Endothelial cell of umbilical vein (primary cell): ENCODE measurements around the gene ADAMTSL3. TPM values are rescaled to one million over a fixed set of nuclear protein-coding genes. Genes with fewer than 3 reads are reported as not detected.

Experiments
- BruUV-seq: library from RNA; stranded (reverse); fragments of 400-500 nt; replicated peaks from 2 replicates; lab custom pipeline; 2021; lab: Mats Ljungman, UMichigan
- CTCF ChIA-PET: fragments of 300-600, 350-600 bp; sonication (Branson Sonifier 250); formaldehyde crosslinking; loops from one replicate; lab custom pipeline; 2021; ENCODE audit warnings: antibody characterized with exemption, inconsistent platforms; lab: Charles Lee
- POLR2A ChIA-PET: fragments of 300-600, 350-600 bp; sonication (Branson Sonifier 250); formaldehyde crosslinking; loops from one replicate; lab custom pipeline; 2021; ENCODE audit warnings: antibody characterized with exemption, inconsistent platforms; lab: Charles Lee
- DNase-seq: peaks from one replicate; pipeline ENCODE4 v3.0.0-alpha.2; 2011; ENCODE audit warnings: low read depth, low spot score
- FAIRE-seq: peaks from 2 replicates; lab custom pipeline; 2011; peaks lifted over from hg19 to GRCh38; lab: Jason Lieb, UNC
- H2AFZ ChIP-seq: 2 replicates; pipeline ENCODE4 v1.6.0; 2012; ENCODE audit warnings: low read depth, low read length, control low read depth, inconsistent platforms
- H3K27ac ChIP-seq: 2 replicates; pipeline ENCODE4 v1.5.1; 2011; ENCODE audit warnings: low read depth, mild to moderate bottlenecking, control low read depth, low read length, moderate library complexity; ENCODE audit not compliant: insufficient read depth
- H3K27me3 ChIP-seq, 2 experiments: 2 replicates each; pipeline versions ENCODE4 v1.6.0 to v1.6.1; 2011; ENCODE audit warnings: low read length in 2 of 2, mixed read lengths in 1 of 2; ENCODE audit not compliant: control insufficient read depth in 2 of 2, insufficient read depth in 2 of 2
- H3K36me3 ChIP-seq, 2 experiments: 2 replicates in 1 of 2; 3 replicates in 1 of 2; pipeline ENCODE4 v1.5.1; 2011; ENCODE audit warnings: low read length in 2 of 2, mild to moderate bottlenecking in 1 of 2, moderate library complexity in 1 of 2; ENCODE audit not compliant: control insufficient read depth in 2 of 2, insufficient read depth in 2 of 2; ENCODE audit errors: extremely low read depth in 1 of 2
- H3K4me1 ChIP-seq: 3 replicates; pipeline ENCODE4 v1.5.1; 2011; ENCODE audit warnings: mild to moderate bottlenecking, low read length; ENCODE audit not compliant: control insufficient read depth, insufficient read depth; ENCODE audit errors: extremely low read depth
- H3K4me2 ChIP-seq: 2 replicates; pipeline ENCODE4 v1.6.1; 2011; ENCODE audit warnings: low read length, control low read depth, mixed read lengths; ENCODE audit not compliant: insufficient read depth
- H3K4me3 ChIP-seq, 3 experiments: fragments of 200-600 bp in 1 of 3; sonication (generic), shearing (Covaris generic) in 1 of 3; replicated peaks in 1 of 3; 2 replicates each; pipeline ENCODE4 v1.5.1; 2011 to 2016; ENCODE audit warnings: control low read depth in 3 of 3, low read length in 3 of 3, mild to moderate bottlenecking in 2 of 3, inconsistent platforms in 1 of 3, low read depth in 1 of 3, moderate library complexity in 1 of 3; ENCODE audit not compliant: insufficient read depth in 1 of 3
- H3K79me2 ChIP-seq: 2 replicates; pipeline ENCODE4 v1.6.0; 2012; ENCODE audit warnings: low read length, inconsistent platforms; ENCODE audit not compliant: control insufficient read depth, insufficient read depth
- H3K9ac ChIP-seq: replicated peaks from 2 replicates; pipeline ENCODE3; 2011; ENCODE audit warnings: low read length, control low read depth; ENCODE audit not compliant: insufficient read depth; ENCODE audit errors: extremely low read depth
- H3K9me1 ChIP-seq: replicated peaks from 3 replicates; pipeline ENCODE4 v1.6.0; 2011; ENCODE audit warnings: mild to moderate bottlenecking, low read length; ENCODE audit not compliant: control insufficient read depth, insufficient read depth; ENCODE audit errors: extremely low read depth
- H3K9me3 ChIP-seq: replicated peaks from 2 replicates; pipeline ENCODE4 v1.5.1; 2012; ENCODE audit warnings: low read length, inconsistent platforms; ENCODE audit not compliant: control insufficient read depth, insufficient read depth
- H4K20me1 ChIP-seq: replicated peaks from 2 replicates; pipeline ENCODE3; 2011; ENCODE audit warnings: mild to moderate bottlenecking, low read length; ENCODE audit not compliant: control insufficient read depth, insufficient read depth; ENCODE audit errors: extremely low read depth
- EZH2 ChIP-seq: IDR thresholded peaks from 2 replicates; pipeline ENCODE4 v1.6.1; 2012; ENCODE audit warnings: borderline replicate concordance, low read depth, mild to moderate bottlenecking, moderate library complexity, low read length, inconsistent platforms; ENCODE audit not compliant: severe bottlenecking
- FOS ChIP-seq: IDR thresholded peaks from 2 replicates; pipeline ENCODE4 v1.6.1; 2011; ENCODE audit warnings: mild to moderate bottlenecking, low read length, moderate library complexity, borderline replicate concordance; ENCODE audit not compliant: insufficient read depth
- GATA2 ChIP-seq: IDR thresholded peaks from 2 replicates; pipeline ENCODE4 v1.7.0; 2011; ENCODE audit warnings: low read depth, mild to moderate bottlenecking, moderate library complexity, mixed read lengths, low read length; ENCODE audit not compliant: insufficient read length, insufficient read depth
- JUN ChIP-seq: IDR thresholded peaks from 2 replicates; pipeline ENCODE4 v1.6.1; 2011; ENCODE audit warnings: borderline replicate concordance, low read depth; ENCODE audit not compliant: insufficient read length, insufficient read depth
- MYC ChIP-seq: IDR thresholded peaks from one replicate; pipeline ENCODE4 v1.6.1; 2011; ENCODE audit warnings: mild to moderate bottlenecking, low read depth, low read length
- POLR2A ChIP-seq: IDR thresholded peaks from 2 replicates; pipeline ENCODE4 v1.6.1; 2012; ENCODE audit warnings: low read depth, mild to moderate bottlenecking, control low read depth, low read length
- POLR2AphosphoS5 ChIP-seq: IDR thresholded peaks from 2 replicates; pipeline ENCODE4 v1.6.1; 2012; ENCODE audit warnings: low read depth, mild to moderate bottlenecking, control low read depth, low read length, moderate library complexity; ENCODE audit not compliant: insufficient read depth
- dilution Hi-C: fragments of 300-500 bp; cut with MboI; formaldehyde crosslinking; loops from one replicate; pipeline ENCODE4 v1.15.0; 2019; ENCODE audit warnings: low sequenced_read_pairs; ENCODE audit not compliant: extremely low pct_ligation_motif_present
- intact Hi-C: fragments of 100-400 bp; cut with micrococcal nuclease; formaldehyde crosslinking; loops from one replicate; pipeline ENCODE4 v1.10.0; 2022
- polyA plus RNA-seq, 4 experiments: library from polyadenylated mRNA; depleted of rRNA in 3 of 4; stranded (reverse) in 3 of 4; unstranded in 1 of 4; fragments of >200 nt; gene quantifications; 2 replicates each; pipeline versions ENCODE4 v1.2.1 to v1.2.3, GENCODE V29; 2011 to 2012; ENCODE audit warnings: missing spikeins in 1 of 4
- total RNA-seq: library from RNA; stranded (reverse); gene quantifications from 2 replicates; pipeline ENCODE4 v1.2.3, GENCODE V29; 2021
- TF ChIP-seq, protein P1 (sequence below), 2 donors: IDR thresholded peaks; 1 replicate in 1 of 2; 2 replicates in 1 of 2; pipeline ENCODE4 v1.5.1; 2011; ENCODE audit warnings: low read length in 2 of 2, mild to moderate bottlenecking in 2 of 2, moderate library complexity in 2 of 2, control low read depth in 1 of 2, inconsistent platforms in 1 of 2, low read depth in 1 of 2; ENCODE audit not compliant: insufficient read depth in 1 of 2; ENCODE audit errors: extremely low read depth in 1 of 2
- TF ChIP-seq, protein P2 (sequence below): IDR thresholded peaks from 2 replicates; pipeline ENCODE4 v1.6.1; 2011; ENCODE audit not compliant: insufficient read depth, insufficient read length

The ADAMTSL3 gene
- total and polyA plus RNA-seq, 2 donors (not counting 3 experiments of a cell fraction or from before 2014, with no cell fraction given), result not detected

DNA sequence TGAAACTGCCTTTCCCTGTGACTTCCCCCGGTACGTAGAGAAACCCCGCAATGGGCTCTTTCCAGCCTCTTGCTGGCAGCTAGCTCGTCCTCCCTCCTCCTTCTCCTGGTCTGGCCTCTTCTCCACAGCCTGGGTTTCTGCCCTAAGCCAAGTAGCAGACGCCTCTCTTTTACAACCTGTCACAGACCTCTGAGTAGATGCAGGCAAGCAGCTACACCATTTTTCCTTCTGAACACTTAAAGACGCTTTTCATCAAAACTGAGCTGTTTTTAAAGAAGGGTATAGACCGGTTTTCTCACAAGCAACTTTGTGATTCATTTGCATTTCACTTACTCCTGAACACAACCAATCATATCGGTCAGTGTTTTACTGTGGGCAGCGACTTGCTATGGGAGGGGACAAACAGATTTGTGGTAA lies 32.0 kb downstream of the ADAMTSL3 start:
- Histone ChIP-seq H4K20me1 (no peaks in the 10 kb centered on the region), H3K9ac (no peak overlapping the region), H3K4me2 (no peak overlapping the region), H3K4me1 (no peaks in the 10 kb centered on the region), H2AFZ (no peak overlapping the region), H3K79me2 (no peaks in the 10 kb centered on the region), H3K27me3 (no peaks in the 10 kb centered on the region), H3K27ac (no peak overlapping the region), H3K36me3 (no peaks in the 10 kb centered on the region), H3K9me3 (no peaks in the 10 kb centered on the region), H3K4me3 (no peak overlapping the region), H3K9me1 (no peaks in the 10 kb centered on the region)
- FAIRE-seq, result no peak
- BruUV-seq, result no TSS peak
- DNase-seq, result no peak
- dilution Hi-C loops, result no loop called here
- TF ChIP-seq JUN (no peak), POLR2AphosphoS5 (no peak), POLR2A (no peak), EZH2 (no peak)
- POLR2A ChIA-PET, result no interaction called here
- CTCF ChIA-PET, result no interaction called here
- intact Hi-C loops, result no loop called here

GRCh38 chr15:83688201-83688600 lies 34.3 kb downstream of the ADAMTSL3 start:
- Histone ChIP-seq H4K20me1 (no peaks in the 10 kb centered on the region), H3K27me3 (no peaks in the 10 kb centered on the region), H3K9me1 (no peaks in the 10 kb centered on the region), H3K4me3 (no peak overlapping the region), H3K4me2 (no peak overlapping the region), H3K36me3 (no peaks in the 10 kb centered on the region), H3K4me1 (no peaks in the 10 kb centered on the region), H3K9me3 (no peaks in the 10 kb centered on the region), H2AFZ (no peak overlapping the region), H3K79me2 (no peaks in the 10 kb centered on the region), H3K9ac (no peak overlapping the region), H3K27ac (no peak overlapping the region)
- no TSS peak for BruUV-seq
- ChIA-PET POLR2A (no interaction called here), CTCF (no interaction called here)
- DNase-seq, result no peak
- dilution Hi-C loops (no loop called here), intact Hi-C loops (no loop called here)
- FAIRE-seq, result no peak
- TF ChIP-seq POLR2AphosphoS5, result no peak
- no peak for TF ChIP-seq EZH2
- TF ChIP-seq FOS, result no peak
- TF ChIP-seq, protein P1, sequence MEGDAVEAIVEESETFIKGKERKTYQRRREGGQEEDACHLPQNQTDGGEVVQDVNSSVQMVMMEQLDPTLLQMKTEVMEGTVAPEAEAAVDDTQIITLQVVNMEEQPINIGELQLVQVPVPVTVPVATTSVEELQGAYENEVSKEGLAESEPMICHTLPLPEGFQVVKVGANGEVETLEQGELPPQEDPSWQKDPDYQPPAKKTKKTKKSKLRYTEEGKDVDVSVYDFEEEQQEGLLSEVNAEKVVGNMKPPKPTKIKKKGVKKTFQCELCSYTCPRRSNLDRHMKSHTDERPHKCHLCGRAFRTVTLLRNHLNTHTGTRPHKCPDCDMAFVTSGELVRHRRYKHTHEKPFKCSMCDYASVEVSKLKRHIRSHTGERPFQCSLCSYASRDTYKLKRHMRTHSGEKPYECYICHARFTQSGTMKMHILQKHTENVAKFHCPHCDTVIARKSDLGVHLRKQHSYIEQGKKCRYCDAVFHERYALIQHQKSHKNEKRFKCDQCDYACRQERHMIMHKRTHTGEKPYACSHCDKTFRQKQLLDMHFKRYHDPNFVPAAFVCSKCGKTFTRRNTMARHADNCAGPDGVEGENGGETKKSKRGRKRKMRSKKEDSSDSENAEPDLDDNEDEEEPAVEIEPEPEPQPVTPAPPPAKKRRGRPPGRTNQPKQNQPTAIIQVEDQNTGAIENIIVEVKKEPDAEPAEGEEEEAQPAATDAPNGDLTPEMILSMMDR (IDR thresholded peaks at IDR 0.05; ENCODE audit: extremely low read depth in 1 of 2, insufficient read depth in 1 of 2, low read depth in 1 of 2, low read length in 2 of 2), result no peak
- TF ChIP-seq MYC, result no peak
- TF ChIP-seq POLR2A, result no peak
- TF ChIP-seq, protein P2, sequence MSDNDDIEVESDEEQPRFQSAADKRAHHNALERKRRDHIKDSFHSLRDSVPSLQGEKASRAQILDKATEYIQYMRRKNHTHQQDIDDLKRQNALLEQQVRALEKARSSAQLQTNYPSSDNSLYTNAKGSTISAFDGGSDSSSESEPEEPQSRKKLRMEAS, result no peak
- no peak for TF ChIP-seq GATA2
- TF ChIP-seq JUN, result no peak
